ENCODE data around the gene GARS1. TPM values are rescaled to one million over a fixed set of nuclear protein-coding genes. Genes with fewer than 3 reads are reported as not detected.

Gene GARS1
- total RNA-seq, 2 experiments from 2014 or later: 178 to 375 TPM

GRCh38 chr7:30618961-30619360 lies 24.3 kb downstream of the GARS1 start:
- no TSS peak for BruUV-seq (replicated peaks)

GRCh38 chr7:30625283-30625682 lies 30.6 kb downstream of the GARS1 start:
- TF ChIP-seq CTCF (conservative IDR thresholded peaks at IDR 0.05; ENCODE audit: low read length): no peak

More at GRCh38 chr7:30618961-30619360, 24.3 kb downstream of the GARS1 start:
- Histone ChIP-seq H3K4me3 (ENCODE audit: low read depth, low read length, poor library complexity, severe bottlenecking) (no peak overlapping the region), H3K79me2 (ENCODE audit: insufficient read depth, low read depth, low read length) (peaks cover 24% of the 10 kb centered on the region; the same call in 1 of the 2 replicates), H3K27ac (ENCODE audit: low read depth, low read length, poor library complexity, severe bottlenecking) (no peak overlapping the region), H3K9me3 (ENCODE audit: low read length) (no peaks in the 10 kb centered on the region), H4K20me1 (ENCODE audit: insufficient read depth, low read length) (peaks cover 7% of the 10 kb centered on the region; the same call in 1 of the 2 replicates), H2AFZ (ENCODE audit: low read length) (no peak overlapping the region), H3K4me1 (ENCODE audit: insufficient read depth, low read length, poor library complexity, severe bottlenecking) (no peaks in the 10 kb centered on the region), H3K36me3 (ENCODE audit: insufficient read depth, low read length) (peaks cover 99% of the 10 kb centered on the region), H3K4me2 (ENCODE audit: low read length) (no peak overlapping the region), H3K9me2 (ENCODE audit: insufficient read depth, low read length) (no peaks in the 10 kb centered on the region)
- POLR2A ChIA-PET: interaction anchor here (0.6 to 1.5 kb wide), 6 partner anchors 10 to 16 kb away, joined by 3 to 9 read pairs (median 6); no protein-coding TSS in a partner anchor
- intact Hi-C loops (cut with micrococcal nuclease; ENCODE audit: unreplicated experiment): loop anchor here (1.0 kb wide), 1 partner anchor 10 kb away; no protein-coding TSS in a partner anchor
- DNase-seq (ENCODE audit: low spot score): no peak
- TF ChIP-seq CTCF (conservative IDR thresholded peaks at IDR 0.05; ENCODE audit: low read length) (no peak), EZH2phosphoT487 (IDR thresholded peaks at IDR 0.05; ENCODE audit: borderline replicate concordance, low read depth, low read length) (no peak)
- CTCF ChIA-PET (ENCODE audit: unreplicated experiment): interaction anchor here (1.7 kb wide), 1 partner anchor 11 kb away, joined by 5 read pairs; no protein-coding TSS in a partner anchor

DNA sequence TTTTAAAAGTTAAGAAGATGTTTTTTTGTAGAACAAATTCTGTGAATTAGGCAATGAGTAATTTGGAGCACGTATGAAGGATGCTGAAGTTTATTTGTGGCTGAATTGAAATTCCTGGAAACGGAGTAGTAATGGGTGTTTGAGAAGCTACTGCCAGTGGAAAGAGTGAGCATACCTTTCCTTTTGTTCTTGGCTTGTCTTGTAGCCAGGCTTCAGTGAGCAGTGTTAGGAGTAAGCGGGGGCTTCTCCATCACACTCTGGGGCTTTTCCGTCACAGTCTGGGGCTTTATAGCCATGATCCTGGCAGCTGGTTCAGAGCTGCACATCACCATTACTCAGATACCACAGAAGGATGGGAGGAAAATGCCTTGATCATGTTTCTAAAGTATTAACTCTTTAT lies 32.3 kb downstream of the GARS1 start:
- no peaks in the 10 kb centered on the region for H3K9me2 ChIP-seq (ENCODE audit: insufficient read depth, low read length)
- ChIA-PET POLR2A (interaction anchor here (0.8 kb wide), 1 partner anchor 30 kb away, joined by 3 read pairs; no protein-coding TSS in a partner anchor), CTCF (ENCODE audit: unreplicated experiment) (no interaction called here)
- TF ChIP-seq EZH2phosphoT487 (IDR thresholded peaks at IDR 0.05; ENCODE audit: borderline replicate concordance, low read depth, low read length) (no peak), CTCF (conservative IDR thresholded peaks at IDR 0.05; ENCODE audit: low read length) (no peak)
- DNase-seq (ENCODE audit: low spot score): no peak
- 0 out of 2 replicates have a peak, but pooled peaks cover 3% of the 10 kb centered on the region for H3K79me2 ChIP-seq (ENCODE audit: insufficient read depth, low read depth, low read length)
- intact Hi-C loops (cut with micrococcal nuclease; ENCODE audit: unreplicated experiment): no loop called here
- no peak overlapping the region for H2AFZ ChIP-seq (ENCODE audit: low read length)
- H3K9me3 ChIP-seq (ENCODE audit: low read length): no peaks in the 10 kb centered on the region
- no TSS peak for BruUV-seq (replicated peaks)
- H3K4me3 ChIP-seq (ENCODE audit: low read depth, low read length, poor library complexity, severe bottlenecking): no peak overlapping the region
- H4K20me1 ChIP-seq (ENCODE audit: insufficient read depth, low read length): 0 out of 2 replicates have a peak, but pooled peaks cover 3% of the 10 kb centered on the region
- no peak overlapping the region for H3K27ac ChIP-seq (ENCODE audit: low read depth, low read length, poor library complexity, severe bottlenecking)
- peaks cover 100% of the 10 kb centered on the region for H3K36me3 ChIP-seq (ENCODE audit: insufficient read depth, low read length)
- H3K4me2 ChIP-seq (ENCODE audit: low read length): no peak overlapping the region
- peaks cover 17% of the 10 kb centered on the region for H3K4me1 ChIP-seq (ENCODE audit: insufficient read depth, low read length, poor library complexity, severe bottlenecking)

More at GRCh38 chr7:30625283-30625682, 30.6 kb downstream of the GARS1 start:
- no TSS peak for BruUV-seq (replicated peaks)
- Histone ChIP-seq H3K9me2 (ENCODE audit: insufficient read depth, low read length) (no peaks in the 10 kb centered on the region), H2AFZ (ENCODE audit: low read length) (no peak overlapping the region), H3K79me2 (ENCODE audit: insufficient read depth, low read depth, low read length) (0 out of 2 replicates have a peak, but pooled peaks cover 3% of the 10 kb centered on the region), H3K9me3 (ENCODE audit: low read length) (no peaks in the 10 kb centered on the region), H4K20me1 (ENCODE audit: insufficient read depth, low read length) (0 out of 2 replicates have a peak, but pooled peaks cover 3% of the 10 kb centered on the region), H3K36me3 (ENCODE audit: insufficient read depth, low read length) (peaks cover 100% of the 10 kb centered on the region), H3K27ac (ENCODE audit: low read depth, low read length, poor library complexity, severe bottlenecking) (no peak overlapping the region), H3K4me2 (ENCODE audit: low read length) (no peak overlapping the region), H3K4me1 (ENCODE audit: insufficient read depth, low read length, poor library complexity, severe bottlenecking) (peaks cover 7% of the 10 kb centered on the region), H3K4me3 (ENCODE audit: low read depth, low read length, poor library complexity, severe bottlenecking) (no peak overlapping the region)
- DNase-seq (ENCODE audit: low spot score): no peak
- POLR2A ChIA-PET: interaction anchor here (0.8 kb wide), 1 partner anchor 19 kb away, joined by 3 read pairs; no protein-coding TSS in a partner anchor
- intact Hi-C loops (cut with micrococcal nuclease; ENCODE audit: unreplicated experiment): no loop called here
- CTCF ChIA-PET (ENCODE audit: unreplicated experiment): no interaction called here
